Common myeloid progenitor, CD34-positive (primary cell): ENCODE measurements around the gene ASAP2.

Experiments
- CTCF ChIA-PET: fragments of 350-600 bp; sonication (Branson Sonifier 250); formaldehyde crosslinking; loops from one replicate; lab custom pipeline; 2021; ENCODE audit warnings: antibody characterized with exemption; lab: Charles Lee
- POLR2A ChIA-PET: fragments of 350-600 bp; sonication (Branson Sonifier 250); formaldehyde crosslinking; loops from one replicate; lab custom pipeline; 2021; ENCODE audit warnings: antibody characterized with exemption; lab: Charles Lee
- DNase-seq, 3 donors: peaks; one replicate each; pipeline versions ENCODE4 v3.0.0 to v3.0.0-alpha.2; 2013
- H3K27ac ChIP-seq, 2 experiments: 1 replicate in 1 of 2; 2 replicates in 1 of 2; pipeline ENCODE4 v1.7.0; 2013; ENCODE audit warnings: inconsistent platforms in 2 of 2, low read length in 2 of 2, mild to moderate bottlenecking in 2 of 2, low read depth in 1 of 2, moderate library complexity in 1 of 2; ENCODE audit not compliant: severe bottlenecking in 2 of 2, insufficient read depth in 1 of 2, poor library complexity in 1 of 2
- H3K27me3 ChIP-seq, 5 experiments: replicated peaks in 2 of 5; 1 replicate in 3 of 5; 2 replicates in 2 of 5; pipeline versions ENCODE4 v1.6.1 to v1.7.0; 2013; ENCODE audit warnings: low read length in 4 of 5, mild to moderate bottlenecking in 2 of 5, moderate library complexity in 2 of 5, inconsistent platforms in 1 of 5; ENCODE audit not compliant: insufficient read depth in 5 of 5, control insufficient read depth in 4 of 5
- H3K36me3 ChIP-seq, 4 experiments: 1 replicate in 2 of 4; 2 replicates in 2 of 4; pipeline versions ENCODE4 v1.6.1 to v1.7.0; 2013; ENCODE audit warnings: low read length in 3 of 4, control low read depth in 1 of 4, mild to moderate bottlenecking in 1 of 4; ENCODE audit not compliant: control insufficient read depth in 4 of 4, insufficient read depth in 4 of 4
- H3K4me1 ChIP-seq, 4 experiments: 1 replicate in 3 of 4; 2 replicates in 1 of 4; pipeline versions ENCODE4 v1.6.1 to v1.7.1; 2013; ENCODE audit warnings: low read length in 3 of 4, mild to moderate bottlenecking in 3 of 4, control low read depth in 1 of 4, inconsistent platforms in 1 of 4, moderate library complexity in 1 of 4; ENCODE audit not compliant: control insufficient read depth in 4 of 4, insufficient read depth in 4 of 4; ENCODE audit errors: control extremely low read depth in 1 of 4
- H3K4me3 ChIP-seq, 7 experiments: 1 replicate in 4 of 7; 2 replicates in 3 of 7; pipeline versions ENCODE4 v1.5.1 to v1.7.0; 2013; ENCODE audit warnings: mild to moderate bottlenecking in 7 of 7, low read length in 6 of 7, moderate library complexity in 6 of 7, inconsistent platforms in 2 of 7, low read depth in 2 of 7, control low read depth in 1 of 7; ENCODE audit not compliant: insufficient read depth in 4 of 7, control insufficient read depth in 1 of 7; ENCODE audit errors: extremely low read depth in 1 of 7
- H3K9me3 ChIP-seq, 5 experiments: 1 replicate in 4 of 5; 2 replicates in 1 of 5; pipeline versions ENCODE4 v1.6.1 to v1.7.1; 2013; ENCODE audit warnings: low read length in 4 of 5, mild to moderate bottlenecking in 2 of 5, inconsistent platforms in 1 of 5, low read depth in 1 of 5, moderate library complexity in 1 of 5; ENCODE audit not compliant: control insufficient read depth in 4 of 5, insufficient read depth in 2 of 5; ENCODE audit errors: control extremely low read depth in 1 of 5
- WGBS: methylation state at CpG from one replicate; pipeline ENCODE4 v1.1.5; 2013; ENCODE audit not compliant: insufficient coverage; 5-methylcytosine and 5-hydroxymethylcytosine counted together

The ASAP2 gene

DNA sequence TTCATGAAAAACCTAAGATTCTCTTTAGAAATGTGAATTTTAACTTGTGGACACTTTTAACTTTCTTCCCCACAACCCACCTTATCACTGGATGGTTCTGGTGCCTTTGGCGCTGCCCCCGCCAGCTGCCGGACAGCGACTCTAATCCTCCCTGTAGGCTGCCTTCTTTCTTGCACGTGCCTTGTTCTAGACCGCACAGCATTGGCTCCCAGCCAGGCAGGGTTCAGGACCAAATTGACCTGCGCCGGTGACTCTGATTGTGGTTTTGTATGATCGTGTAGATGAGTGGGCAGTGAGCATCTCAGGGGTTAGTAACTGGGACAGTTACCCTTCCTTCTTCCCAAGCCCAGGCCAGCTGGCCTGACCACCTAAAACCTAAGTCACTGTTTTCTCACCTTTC, 106.8 kb downstream of the ASAP2 start:
- 83% methylated on average over 3 of the region's 9 CpGs for WGBS
- Histone ChIP-seq H3K36me3 (no peaks in the 10 kb centered on the region), H3K27ac (no peak overlapping the region), H3K9me3 (no peaks in the 10 kb centered on the region), H3K4me1 (no peaks in the 10 kb centered on the region), H3K4me3 (no peak overlapping the region), H3K27me3 (no peaks in the 10 kb centered on the region)
- DNase-seq: no peak
- ChIA-PET POLR2A (no interaction called here), CTCF (no interaction called here)

- H3K36me3 ChIP-seq: no peaks in the 10 kb centered on the region
Measured at GRCh38 chr2:9315280-9315847, 108.8 kb downstream of the ASAP2 start.

GRCh38 chr2:9317559-9317958, 110.9 kb downstream of the ASAP2 start:
- peaks cover 0 to 3% (median 0%) of the 10 kb centered on the region in 4 experiments for H3K36me3 ChIP-seq
- no peak for DNase-seq
- POLR2A ChIA-PET: no interaction called here
- CTCF ChIA-PET: no interaction called here
- no peaks in the 10 kb centered on the region for H3K27me3 ChIP-seq
- no peak overlapping the region for H3K4me3 ChIP-seq
- WGBS: 100% methylated on average over 6 of the region's 6 CpGs
- H3K27ac ChIP-seq: no peak overlapping the region
- no peaks in the 10 kb centered on the region for H3K4me1 ChIP-seq
- no peaks in the 10 kb centered on the region for H3K9me3 ChIP-seq

More at GRCh38 chr2:9315280-9315847, 108.8 kb downstream of the ASAP2 start:
- WGBS: 98% methylated on average over 13 of the region's 16 CpGs
- no peak overlapping the region for H3K27ac ChIP-seq
- DNase-seq: no peak
- H3K27me3 ChIP-seq: no peaks in the 10 kb centered on the region
- CTCF ChIA-PET: interaction anchor here (1.4 kb wide), 1 partner anchor 14 kb away, joined by 5 read pairs; no protein-coding TSS in a partner anchor
- H3K4me3 ChIP-seq: no peak overlapping the region
- no peaks in the 10 kb centered on the region for H3K9me3 ChIP-seq
- POLR2A ChIA-PET: no interaction called here
- no peaks in the 10 kb centered on the region for H3K4me1 ChIP-seq

DNA sequence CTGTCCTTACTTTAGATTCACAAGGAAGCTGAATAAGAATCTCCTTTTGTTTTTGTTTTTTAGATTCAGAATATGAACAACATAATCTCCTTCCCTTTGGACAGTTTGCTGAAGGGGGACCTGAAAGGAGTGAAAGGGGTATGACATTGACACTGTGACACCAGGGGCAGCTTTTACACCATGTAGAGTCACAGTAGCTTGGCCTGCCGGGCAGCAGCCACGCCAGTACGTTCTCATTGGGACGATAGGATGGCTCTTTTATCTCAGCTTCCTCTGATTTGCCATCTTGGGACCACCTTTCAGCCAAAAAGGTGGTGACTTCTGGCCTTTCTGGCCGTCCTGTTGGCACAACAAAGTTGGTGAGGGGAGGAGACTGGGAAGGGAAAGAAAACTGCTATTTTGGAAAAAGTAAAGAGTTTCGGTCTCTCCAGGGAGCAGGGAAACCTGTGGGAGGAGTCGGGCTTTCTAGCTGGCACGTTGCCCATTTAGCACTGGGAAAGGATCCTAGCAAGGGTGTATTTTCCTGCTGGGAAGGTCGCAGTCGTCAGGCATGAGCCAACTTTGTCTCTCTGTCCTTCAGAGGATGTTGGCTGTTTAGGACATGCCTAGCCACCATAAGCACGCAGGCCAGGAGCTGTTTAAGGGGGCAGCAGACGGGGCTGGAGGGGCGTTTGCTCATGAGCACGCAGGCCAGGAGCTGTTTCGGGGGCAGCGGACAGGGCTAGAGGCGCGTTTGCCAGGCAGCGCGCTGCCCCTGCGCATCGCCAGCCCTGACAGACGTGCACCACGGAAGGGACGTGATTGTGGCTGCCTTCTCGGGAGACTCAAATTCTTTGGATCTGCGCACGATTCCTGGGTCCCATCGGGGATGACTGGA, 112.1 kb downstream of the ASAP2 start:
- DNase-seq: no peak
- Histone ChIP-seq H3K4me3 (no peak overlapping the region), H3K4me1 (no peaks in the 10 kb centered on the region), H3K9me3 (no peaks in the 10 kb centered on the region), H3K27ac (no peak overlapping the region), H3K27me3 (no peaks in the 10 kb centered on the region), H3K36me3 (peaks cover 0 to 4% (median 1%) of the 10 kb centered on the region in 4 experiments)
- 99% methylated on average over 29 of the region's 29 CpGs for WGBS
- POLR2A ChIA-PET: no interaction called here
- CTCF ChIA-PET: no interaction called here

DNA sequence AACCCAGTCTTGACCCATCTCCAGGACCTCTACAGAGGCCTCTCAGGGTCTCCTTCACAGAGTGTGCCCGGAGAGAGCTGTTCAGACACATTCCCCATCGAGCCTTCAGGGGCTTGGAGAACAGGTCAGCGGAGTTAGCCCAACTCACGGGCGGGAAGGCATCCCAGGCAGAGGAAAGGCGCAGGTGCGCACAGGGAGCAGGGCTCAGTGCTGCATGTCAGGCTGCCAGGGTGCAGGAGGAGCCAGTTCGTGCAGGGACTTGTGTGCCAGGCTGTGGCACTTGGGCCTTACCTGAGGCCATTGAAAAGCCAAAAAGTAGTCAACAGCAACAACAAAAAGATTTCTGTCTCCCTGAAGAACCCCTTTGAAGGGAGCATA, 112.7 kb downstream of the ASAP2 start:
- no peaks in the 10 kb centered on the region for H3K27me3 ChIP-seq
- DNase-seq: no peak
- peaks cover 0 to 4% (median 1%) of the 10 kb centered on the region in 4 experiments for H3K36me3 ChIP-seq
- H3K4me1 ChIP-seq: no peaks in the 10 kb centered on the region
- no peak overlapping the region for H3K27ac ChIP-seq
- 99% methylated on average over 8 of the region's 8 CpGs for WGBS
- ChIA-PET POLR2A (no interaction called here), CTCF (no interaction called here)
- no peak overlapping the region for H3K4me3 ChIP-seq
- H3K9me3 ChIP-seq: no peaks in the 10 kb centered on the region

GRCh38 chr2:9322576-9322975, 116.0 kb downstream of the ASAP2 start:
- no peak overlapping the region for H3K4me3 ChIP-seq
- peaks cover 0 to 4% (median 1%) of the 10 kb centered on the region in 4 experiments for H3K36me3 ChIP-seq
- no peak for DNase-seq
- peaks cover 2 to 12% (median 9%) of the 10 kb centered on the region in 4 experiments for H3K4me1 ChIP-seq
- ChIA-PET POLR2A (no interaction called here), CTCF (no interaction called here)
- no peak overlapping the region for H3K27ac ChIP-seq
- H3K9me3 ChIP-seq: no peaks in the 10 kb centered on the region
- H3K27me3 ChIP-seq: no peaks in the 10 kb centered on the region
- 96% methylated on average over 6 of the region's 7 CpGs for WGBS

DNA sequence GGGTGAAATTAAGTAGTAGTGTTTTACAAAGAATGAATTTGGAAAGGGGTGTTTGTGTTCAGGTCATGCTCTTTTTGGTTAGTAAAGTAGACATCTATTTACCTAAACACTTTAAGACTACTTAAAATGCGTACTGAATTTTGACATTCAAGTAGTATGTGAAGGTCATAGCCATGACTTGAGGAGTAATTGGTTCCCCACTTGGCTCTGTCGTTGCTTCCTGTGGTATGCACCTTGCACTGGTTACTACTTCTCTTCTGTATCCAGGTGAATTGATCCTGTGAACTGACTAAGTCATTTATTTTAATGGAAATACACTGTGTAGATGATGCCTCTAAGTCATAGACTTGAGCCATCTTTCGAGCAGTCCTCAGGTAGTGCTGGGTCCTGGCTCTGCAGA, 118.8 kb downstream of the ASAP2 start:
- WGBS: 100% methylated on average over 1 of the region's 3 CpGs
- peaks cover 0 to 4% (median 1%) of the 10 kb centered on the region in 4 experiments for H3K36me3 ChIP-seq

More for the DNA sequence above, 118.8 kb downstream of the ASAP2 start:
- Histone ChIP-seq H3K27ac (no peak overlapping the region), H3K4me3 (no peak overlapping the region), H3K9me3 (no peaks in the 10 kb centered on the region), H3K4me1 (peaks cover 8 to 36% (median 20%) of the 10 kb centered on the region in 4 experiments), H3K27me3 (no peaks in the 10 kb centered on the region)
- DNase-seq: no peak
- ChIA-PET CTCF (interaction anchor here (0.5 kb wide), 1 partner anchor 117 kb away, joined by 3 read pairs; no protein-coding TSS in a partner anchor), POLR2A (no interaction called here)
